Stimulated activated CD8-positive, alpha-beta memory T cell treated with anti-CD3 and anti-CD28 coated beads, Interleukin-15, amount 100 ng/mL, for 4 hours (primary cell): ENCODE data around the gene CRYBA4.

ENCODE experiments used
- DNase-seq, 2 donors: peaks; one replicate each; pipeline ENCODE4 v3.0.0-alpha.2; 2020; ENCODE audit warnings: low read depth in 2 of 2

CRYBA4 gene

DNA sequence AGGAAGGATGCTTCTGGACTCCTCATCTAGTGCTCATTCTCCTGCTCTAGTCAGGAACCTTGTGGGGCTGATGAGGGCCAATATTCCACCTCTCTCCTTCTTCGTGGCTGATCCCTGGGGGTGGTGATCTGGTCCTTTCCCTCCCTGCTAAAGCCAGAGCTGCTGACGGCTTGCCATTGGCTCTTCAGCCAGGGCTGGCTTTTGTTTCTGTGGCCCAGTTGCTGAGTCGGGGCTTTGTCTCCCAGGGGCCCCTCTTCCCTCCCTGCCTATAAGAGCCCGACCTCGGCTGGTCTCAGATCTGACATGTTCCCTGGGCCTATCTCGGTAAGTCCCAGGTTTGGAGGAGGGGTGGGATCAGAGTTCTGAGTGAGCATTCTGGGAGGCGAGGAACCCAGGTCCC lies at the start of gene CRYBA4:
Gene CRYBA4, plus strand, starts transcription at position 301 of the 400 bp plus-strand sequence. CDS start 634 bp downstream, outside the sequence.
- no peak for DNase-seq

DNA sequence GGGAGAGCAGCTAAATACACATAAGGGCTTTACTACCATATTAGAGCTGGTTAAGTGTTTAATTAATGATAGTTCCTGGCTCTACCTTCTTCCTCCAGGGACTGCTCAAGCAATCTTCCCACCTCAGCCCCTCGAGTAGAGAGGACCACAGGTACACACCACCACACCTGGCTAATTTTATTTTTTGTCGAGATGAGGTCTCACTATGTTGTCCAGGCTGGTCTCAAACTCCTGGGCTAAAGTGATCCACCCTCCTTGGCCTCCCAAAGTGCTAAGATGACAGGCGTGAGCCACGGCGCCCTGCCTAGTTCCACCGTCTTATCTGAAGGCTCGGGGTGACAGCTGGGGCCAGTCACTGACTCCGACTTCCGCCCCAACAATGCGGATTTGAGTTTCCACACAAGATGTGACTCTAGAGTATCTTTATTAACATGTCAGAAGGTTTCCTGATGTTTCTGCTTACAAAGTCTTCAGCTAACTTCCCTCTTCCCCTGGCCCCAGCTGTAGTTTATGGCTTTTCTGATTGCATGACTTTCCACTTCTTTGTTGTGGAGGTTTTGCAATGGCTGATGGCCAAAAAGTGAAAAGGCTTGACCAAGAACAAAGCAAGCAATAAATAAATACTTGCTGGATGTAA lies 48.6 kb upstream of the CRYBA4 start:
- DNase-seq: no peak

DNA sequence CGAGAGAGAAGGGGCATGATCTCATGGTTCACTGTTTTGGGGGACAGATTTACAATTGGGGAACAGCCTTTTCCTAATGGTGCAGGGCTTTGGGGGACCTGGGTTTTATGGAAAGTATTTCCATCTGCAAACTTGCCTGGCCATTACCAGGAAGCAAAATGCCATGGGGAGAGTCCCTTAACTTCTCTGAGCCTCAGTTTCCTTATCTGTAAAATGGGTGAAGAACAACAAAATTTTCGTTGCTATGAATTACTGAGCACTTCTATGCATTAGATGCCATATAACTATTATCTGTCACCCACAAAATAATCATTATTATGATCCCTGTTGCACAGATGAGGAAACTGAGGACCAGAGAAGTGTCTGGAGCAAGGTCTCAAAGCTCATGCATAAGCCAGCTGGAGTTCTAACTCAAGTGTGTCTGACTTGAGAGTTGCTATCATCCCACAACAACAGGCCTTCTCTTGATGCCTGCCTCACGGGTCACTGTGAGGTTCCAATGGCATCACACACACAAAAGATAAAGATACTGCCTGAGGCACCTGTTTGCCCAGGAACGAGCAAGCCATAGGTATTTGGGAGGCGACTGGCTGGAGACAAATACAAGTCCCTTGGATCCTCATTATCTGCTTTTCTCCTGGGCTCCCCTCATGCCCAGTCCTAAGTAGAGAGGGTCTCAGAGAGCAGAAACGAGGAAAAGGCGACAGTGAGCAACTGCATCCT lies 47.6 kb upstream of the CRYBA4 start:
- DNase-seq: no peak

DNA sequence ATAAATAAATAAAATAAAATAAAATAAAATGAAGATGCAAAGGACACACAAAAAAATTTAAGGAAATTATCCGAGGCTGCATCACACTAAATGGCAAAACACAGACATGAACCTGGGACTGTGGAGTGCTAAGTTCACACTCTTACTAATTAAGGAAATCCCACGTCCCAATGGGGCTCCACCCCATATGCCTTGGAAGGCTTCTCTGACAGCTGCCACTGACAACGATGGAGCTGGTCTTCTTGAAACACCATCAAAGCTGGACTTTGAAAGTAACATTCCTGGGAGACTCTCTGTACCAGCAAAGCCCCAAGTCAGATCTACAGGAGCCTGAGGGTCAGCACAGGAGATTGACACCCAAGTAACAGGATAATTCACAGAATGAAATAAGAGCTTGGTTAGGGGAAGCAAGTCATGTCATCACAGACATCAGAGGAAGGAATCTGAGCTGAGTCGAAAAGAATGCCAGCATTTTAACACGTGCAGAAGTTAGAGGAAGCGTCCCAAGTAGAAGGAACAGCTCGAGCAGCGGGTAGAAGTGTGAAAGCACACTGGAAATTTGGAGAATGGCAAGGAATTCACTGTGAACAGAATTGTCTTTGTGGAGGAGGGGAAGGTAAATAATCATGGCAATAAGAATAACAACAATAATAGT lies 45.6 kb upstream of the CRYBA4 start:
- no peak for DNase-seq

DNA sequence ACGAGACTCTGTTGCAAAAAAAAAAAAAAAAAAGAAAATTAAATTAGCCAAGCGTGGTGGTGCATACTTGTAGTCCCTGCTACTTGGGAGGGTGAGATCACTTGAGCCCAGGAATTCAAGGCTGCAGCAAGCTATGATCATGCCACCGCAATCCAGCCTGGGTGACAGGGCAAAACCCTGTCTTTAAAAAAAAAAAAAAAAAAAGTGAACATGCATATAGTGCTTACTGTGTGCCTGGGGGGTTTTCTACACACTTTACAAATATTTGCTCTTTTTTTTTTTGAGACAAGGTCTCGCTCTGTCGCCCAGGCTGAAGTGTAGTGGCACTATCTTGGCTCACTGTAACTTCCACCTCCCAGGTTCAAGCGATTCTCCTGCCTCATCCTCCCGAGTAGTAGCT lies 44.7 kb upstream of the CRYBA4 start:
- DNase-seq: no peak

DNA sequence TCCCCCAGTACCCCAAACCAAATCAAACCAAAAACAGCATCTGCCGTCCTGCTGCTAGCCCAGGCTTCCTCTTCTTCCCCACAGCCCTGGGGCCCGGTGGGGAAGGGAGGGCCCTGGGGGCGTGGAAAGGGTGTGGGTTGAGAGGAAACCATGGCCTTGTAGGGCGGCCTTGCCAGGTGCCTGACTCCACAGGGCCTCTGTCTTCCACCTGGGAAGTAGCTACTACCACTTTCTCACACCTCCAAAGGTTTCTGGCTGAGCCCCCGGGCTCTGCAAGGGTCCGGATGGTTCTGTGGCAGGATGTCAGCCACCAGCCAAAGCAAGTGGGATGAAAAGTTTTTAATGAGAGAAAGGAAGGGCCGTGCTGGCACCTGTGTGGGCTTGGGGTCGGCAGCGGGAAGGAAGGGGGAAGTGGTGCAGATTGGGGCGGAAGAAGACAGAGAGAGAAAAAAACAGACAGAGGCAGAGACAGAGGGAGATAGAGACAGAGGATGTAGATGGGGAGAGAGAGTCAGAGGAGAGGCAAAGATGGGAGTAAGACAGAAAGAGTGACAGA lies 42.4 kb upstream of the CRYBA4 start:
- DNase-seq: no peak

DNA sequence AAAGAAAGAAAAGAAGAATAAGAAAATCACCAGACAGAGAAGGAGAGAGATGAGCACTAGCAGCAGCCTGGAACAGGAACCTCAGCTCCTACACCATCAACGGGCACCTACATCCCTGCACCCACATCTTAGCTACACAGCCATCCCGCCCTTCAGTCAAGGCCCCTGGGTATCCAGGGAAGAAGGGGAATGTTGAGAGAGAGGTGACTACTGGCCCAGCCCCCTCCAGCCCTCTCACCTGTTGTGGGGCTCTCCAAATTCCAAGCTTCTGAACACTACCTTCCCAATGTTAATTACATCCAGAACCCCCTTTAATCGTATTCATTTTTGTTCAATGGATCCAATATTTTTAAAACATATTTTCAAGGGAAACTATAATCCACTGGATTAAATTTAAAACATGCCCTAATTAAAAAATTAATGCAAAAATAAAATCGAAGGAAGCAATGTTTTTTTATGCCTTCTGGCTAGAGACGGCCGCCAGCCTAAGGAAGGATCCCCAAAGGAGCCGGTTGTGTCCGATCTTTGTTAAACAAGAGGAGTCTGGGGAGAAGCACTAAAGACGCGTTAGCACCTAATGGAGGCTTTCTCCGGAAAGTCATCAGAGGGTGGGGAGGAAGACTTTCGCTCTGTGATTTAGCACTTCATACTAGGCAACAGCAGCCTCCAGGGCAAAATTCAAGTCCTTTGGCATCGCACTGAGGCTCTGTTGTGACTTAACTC lies 41.4 kb upstream of the CRYBA4 start:
- no peak for DNase-seq

DNA sequence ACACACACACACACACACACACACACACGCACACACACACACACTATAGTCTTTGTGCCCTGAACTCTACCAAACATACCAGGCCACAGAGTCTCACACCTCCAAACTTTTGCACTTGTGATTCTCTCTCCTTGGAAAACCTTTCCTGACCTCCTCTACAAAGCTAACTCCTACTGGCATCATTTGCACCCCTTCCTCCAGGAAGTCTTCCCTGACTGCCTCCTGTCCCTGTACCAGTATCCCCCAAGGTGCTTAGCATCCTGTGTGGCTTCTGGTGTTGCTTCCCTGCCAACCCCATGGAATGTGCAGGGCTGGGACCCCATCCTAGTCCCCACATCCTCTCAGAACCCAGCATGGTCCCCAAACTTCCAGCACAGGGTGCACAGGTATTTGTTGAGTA lies 40.7 kb upstream of the CRYBA4 start:
- no peak for DNase-seq

DNA sequence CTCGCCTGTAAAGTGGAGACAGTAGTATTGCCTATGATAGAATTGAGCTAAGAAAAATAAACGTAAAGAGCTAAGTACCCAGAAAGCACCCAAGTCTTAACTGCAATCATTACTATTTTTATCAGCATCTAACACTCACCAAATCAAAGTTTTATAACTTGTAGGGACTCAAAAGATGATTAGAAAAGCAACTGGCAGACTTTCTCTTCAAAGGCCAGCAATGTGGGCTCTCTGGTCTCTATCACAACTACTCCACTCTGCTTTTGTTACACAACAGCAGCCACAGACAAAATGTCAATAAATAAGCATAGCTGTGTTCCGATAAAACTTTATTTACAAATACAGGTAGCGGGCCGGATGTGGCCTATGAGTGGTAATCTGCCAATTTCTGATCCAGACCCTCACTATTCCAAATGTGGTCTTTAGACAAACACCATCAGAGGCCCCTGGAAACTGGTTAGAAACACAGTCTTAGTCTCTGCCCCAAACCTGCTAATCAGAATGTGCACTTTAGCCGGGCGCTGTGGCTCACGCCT lies 40.1 kb upstream of the CRYBA4 start:
- DNase-seq: no peak

DNA sequence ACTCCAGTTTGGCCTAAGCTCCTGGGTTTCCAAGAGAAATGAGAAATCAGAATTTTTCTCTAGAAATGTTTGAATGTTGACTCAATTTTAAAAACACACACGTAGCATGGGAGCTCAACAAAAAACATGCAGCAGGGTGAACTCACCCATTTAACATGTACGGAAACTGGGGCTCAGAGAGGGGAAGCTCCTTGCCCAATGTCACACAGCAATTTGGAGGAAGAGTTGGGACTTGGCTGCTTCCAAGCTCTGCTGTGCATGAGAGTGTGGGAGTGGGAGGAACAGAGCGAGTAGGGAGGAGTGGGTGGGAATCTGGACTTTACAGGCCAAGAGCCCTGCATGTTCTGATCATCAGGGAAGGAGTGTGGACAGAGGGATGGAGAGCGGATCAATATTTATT lies 37.8 kb upstream of the CRYBA4 start:
- no peak for DNase-seq

DNA sequence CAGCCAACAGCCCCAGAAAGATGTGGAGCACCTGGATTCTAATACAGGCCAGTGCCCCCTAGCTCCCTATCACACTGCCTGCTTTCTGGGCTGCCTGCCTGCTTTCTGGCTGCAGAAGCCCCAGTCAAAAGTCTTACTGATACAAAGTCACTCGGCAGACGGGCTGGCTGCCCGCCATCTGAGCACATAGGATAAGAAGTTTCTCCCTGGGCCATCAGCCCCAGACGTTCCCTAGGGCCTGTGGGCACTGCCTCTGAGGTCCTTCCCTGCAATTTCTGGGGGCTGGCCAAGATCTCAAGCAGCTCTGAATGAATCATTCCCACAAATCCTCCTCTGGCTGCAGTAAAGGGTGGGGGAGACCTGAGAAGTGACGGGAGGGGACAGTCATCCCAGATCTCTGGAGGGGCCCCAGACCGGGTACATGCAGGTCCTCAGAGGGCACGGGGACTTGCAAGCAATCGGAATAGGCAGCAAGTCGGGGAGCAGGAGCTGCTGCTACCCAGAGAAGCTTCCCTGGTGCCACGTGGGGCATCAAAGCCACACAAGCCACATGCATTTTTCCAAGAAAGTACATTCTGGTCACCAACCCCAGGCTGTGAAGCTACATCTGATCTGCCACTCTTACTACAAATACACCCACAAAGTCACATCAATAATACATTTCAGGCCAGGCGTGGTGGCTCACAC lies 36.5 kb upstream of the CRYBA4 start:
- no peak for DNase-seq

DNA sequence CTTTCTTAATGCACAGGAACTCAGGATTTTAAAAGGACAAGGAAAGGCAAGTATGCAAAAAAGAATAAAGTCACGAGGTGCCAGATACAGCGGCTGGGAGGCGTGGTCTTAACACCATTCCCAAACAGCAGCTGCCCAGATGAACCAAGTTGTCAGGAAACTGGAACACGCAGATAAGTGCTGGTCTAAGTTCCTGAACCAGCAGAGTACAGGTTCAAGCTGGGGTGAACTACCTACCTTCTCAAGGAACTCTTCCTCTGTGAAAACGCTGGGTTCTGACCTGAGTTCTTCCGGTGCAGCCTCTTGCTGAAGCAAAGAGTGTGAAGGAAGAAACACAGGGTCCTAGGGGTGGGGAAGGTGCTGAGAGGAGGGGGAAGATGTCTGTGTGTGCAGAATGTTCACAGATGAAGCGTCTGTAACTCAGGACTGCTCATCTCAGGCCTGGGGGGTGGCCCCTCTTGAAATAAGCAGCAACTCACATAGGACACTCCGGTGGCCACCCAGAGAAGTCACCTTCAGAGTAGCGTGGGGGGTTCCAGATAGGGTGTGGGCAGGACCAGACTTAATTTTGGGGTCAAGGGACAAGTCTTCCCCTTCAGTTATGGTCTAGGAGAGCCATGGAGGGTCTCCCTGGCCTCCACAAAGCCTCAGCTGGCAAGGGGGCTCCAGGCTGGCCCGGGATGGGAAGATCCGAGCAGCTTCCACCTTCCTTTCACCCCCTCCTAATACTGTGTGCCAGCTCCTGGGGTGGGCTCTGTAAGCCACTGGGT lies 35.0 kb upstream of the CRYBA4 start:
- no peak for DNase-seq

DNA sequence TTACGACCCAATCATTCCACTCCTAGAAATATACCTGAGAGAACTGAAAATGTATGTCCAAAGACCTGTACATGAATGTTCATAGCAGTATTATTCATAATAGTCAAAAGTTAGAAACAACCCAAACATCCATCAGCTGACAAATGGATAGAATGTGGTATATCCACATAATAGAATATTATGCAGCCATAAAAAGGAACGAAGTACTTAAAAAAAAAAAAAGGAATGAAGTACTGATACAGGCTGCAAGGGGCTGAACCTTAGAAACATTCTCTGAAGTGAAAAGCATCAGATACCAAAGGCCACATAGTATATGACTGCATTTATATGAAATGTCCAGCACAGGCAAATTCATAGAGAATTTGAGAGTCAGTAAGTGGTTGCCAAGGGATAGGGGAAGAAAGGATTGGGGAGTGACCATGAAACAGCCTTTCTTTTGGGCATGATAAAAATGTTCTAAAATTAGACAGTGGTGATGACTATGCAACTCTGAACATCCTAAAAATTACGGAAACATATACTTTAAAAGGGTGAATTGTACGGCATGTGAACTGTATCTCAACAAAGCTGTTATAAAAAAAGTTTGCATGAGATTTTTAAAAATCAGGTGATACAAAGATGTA lies 33.7 kb upstream of the CRYBA4 start:
- DNase-seq: no peak

DNA sequence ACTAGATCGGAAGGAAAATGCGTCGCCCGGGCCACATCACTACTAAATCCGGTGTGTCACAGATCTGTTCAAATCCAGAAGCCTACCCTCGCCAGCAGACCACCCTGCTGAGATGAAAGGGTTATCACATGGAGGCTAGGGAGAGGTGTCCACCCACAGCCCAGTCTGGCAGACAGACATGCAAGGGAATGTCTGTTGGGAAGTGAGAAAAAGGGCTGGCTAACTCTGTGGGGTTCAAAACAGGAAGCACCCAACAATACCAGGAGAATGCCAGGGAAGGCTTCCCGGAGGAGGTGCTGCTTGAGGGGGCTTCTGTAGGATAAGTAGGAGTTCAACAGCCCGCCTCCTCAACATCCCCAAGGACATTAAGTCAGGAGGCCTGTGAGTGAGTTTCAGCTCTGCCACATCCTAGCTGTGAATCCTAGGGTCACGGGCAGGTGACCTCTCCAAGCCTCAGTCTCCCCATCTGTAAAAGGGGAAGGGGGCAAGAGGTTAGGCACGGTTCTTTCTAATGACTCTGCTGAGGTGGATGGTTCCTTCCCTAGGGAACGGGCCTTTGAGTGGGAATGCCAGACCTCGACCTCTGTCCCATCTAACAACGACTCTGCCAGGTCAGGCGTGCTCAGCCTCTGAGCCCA lies 32.9 kb upstream of the CRYBA4 start:
- DNase-seq: no peak

DNA sequence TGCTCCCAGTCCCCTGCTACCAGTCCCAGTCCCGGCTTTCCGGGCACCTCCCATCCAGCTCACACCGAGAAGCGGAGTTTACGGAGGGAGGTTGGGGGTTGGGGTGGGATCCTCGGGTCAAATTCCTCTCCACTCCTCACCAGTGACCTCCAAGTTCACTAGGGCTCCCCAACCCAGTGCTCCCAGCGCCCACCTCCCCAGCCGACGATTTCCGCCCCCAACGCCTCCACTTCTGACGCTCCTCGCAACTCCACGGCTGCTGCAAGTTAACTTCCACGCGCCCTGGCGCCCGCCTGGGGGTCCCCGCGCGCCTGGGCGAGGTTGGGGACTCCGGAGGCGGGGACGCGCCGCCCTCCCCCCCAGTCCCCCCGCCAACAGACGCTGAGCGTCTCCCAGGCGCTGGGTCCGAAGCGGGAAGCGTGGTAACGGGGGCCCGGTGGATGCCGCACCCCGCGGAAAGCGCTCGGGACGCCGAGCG lies 32.4 kb upstream of the CRYBA4 start:
- DNase-seq: no peak

DNA sequence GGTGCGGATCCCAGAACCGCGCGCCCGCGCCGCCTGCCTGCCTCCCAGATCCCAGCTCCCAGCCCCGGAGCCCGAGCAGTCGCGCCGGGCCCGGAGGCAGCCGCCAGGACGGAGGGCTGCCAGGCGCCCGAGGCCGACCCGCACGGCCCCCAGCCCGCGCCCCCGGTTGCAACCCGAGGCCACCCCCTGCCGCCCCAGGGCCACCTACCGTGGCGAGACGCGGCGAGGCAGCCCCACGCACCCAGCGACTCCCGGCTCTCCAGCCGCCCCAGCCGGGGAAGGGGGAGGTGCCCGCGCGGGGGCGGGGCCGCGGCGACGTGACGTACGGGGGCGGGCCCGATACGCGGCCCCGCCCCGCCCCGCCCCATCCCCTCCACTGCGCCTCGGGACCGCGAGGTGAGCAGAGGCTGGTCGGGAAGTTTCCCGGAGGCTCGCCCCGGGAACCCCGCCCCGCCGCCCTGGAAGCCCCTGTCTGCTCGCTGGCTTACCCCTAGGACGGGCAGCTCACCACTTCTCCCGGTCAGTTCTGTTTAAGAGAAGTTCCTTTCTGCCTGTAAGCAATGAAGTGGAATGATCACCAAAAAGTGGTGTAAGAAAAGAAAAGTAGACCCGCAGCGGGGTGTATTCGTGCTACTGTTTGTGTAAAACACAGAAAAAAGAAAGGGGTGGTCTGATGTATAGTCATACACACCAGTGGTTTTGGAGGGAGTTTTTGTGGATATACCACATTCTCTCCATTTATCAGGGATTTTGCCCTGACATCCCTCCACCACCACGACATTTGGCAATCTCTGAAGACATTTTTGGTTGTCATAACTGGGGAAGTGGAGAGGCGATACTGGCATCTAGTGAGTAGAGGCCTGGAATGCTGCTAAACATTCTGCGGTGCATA lies 31.7 kb upstream of the CRYBA4 start, which contains the start of gene TPST2:
Gene TPST2, minus strand, starts transcription at position 288 of the 892 bp plus-strand sequence. CDS start 48,502 bp downstream, outside the sequence.
- DNase-seq: peak; percentile 54 to 70

DNA sequence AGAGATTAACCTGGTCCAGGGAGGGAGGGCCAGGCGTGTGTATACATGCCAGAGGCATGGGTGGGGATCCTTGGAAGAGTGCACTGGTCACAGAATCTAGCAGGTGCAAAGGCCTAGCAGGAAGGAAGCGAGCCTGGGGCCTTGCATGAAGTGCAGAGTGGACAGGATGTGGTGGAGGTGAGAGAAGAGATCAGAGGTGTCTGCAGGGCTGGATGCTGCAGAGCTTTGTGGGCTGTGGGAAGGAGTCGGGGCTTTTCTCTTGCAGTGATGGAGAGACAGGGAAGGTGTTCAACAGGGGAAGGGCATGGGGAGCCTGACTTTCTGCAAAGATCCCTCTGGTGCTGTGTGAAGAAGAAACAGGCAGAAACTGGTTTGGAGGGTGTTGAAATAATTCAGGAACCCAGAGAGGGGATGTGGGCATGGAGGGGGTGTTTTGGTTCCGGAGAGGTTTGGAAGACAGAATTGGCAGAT lies 29.3 kb upstream of the CRYBA4 start:
- DNase-seq: peak in 1 of 2 donors; percentile 18

DNA sequence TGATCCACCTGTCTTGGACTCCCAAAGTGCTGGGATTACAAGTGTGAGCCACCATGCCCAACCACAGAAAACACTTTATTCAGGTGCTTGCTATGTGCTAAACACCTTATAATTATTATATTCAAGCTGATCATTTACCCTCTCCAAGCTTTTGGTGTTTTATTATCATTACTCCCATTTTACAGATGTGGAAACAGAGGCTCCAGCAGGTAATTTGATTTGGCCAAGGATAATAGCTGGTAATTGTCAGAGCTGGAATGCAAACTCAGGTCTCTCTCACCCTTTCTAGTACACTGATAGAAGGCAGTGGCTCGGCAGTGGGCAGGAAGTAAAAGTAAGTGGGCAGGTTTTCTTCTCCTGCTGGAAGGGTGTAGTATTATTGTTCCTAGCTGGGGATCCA lies 28.0 kb upstream of the CRYBA4 start:
- no peak for DNase-seq
